Measurements from ENCODE around the gene ATG4A.

ATG4A gene

DNA sequence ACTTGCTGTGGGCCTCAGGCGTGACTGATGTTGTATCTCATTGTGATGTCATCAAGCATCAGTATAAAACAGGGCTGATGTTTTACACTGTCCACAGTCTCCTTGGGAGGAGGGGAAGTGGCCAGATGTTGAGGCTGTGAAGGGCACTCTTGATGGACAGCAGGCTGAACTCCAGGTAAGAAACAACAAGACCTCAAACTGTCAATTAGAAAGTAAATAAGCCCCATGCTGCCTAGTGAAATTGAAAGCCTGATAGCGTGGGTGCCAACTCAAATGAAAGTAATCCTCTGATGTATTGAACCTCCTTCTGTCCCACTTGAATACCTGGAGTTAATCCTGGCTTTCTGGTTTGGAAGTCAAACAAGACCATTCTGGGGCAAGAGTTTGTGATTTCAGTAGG is 27.0 kb upstream of the ATG4A start:
- no peak overlapping the region for H3K27ac ChIP-seq
- TF ChIP-seq CTCF (IDR thresholded peaks at IDR 0.05) (no peak), ZFX (IDR thresholded peaks at IDR 0.05; ENCODE audit: borderline replicate concordance) (no peak)

- no peak overlapping the region for H3K27ac ChIP-seq
- TF ChIP-seq CTCF (IDR thresholded peaks at IDR 0.05) (no peak), ZFX (IDR thresholded peaks at IDR 0.05; ENCODE audit: borderline replicate concordance) (no peak)
Observed at GRCh38 chrX:108068121-108068520, 23.5 kb upstream of the ATG4A start.

DNA sequence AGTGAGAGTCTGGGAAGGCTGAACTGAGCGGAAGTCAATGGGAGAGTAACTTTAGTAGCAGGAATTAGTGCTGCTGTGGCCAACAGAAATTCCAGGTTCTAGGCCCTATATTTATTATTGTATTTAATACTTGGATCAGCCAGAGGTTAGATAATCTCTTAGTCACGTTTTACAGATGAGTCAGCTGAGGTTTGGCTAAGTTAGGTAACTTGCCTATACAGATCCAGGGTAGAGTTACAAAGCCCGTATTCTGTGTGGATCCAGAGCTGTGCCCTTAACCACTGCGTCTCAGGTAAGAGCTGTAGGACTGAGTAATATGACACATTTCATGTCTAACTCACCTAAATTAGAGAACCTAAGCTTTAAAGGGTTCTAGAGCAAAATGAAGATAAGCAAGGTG is 20.7 kb upstream of the ATG4A start:
- TF ChIP-seq CTCF (IDR thresholded peaks at IDR 0.05), result no peak
- no peak for TF ChIP-seq ZFX (IDR thresholded peaks at IDR 0.05; ENCODE audit: borderline replicate concordance)
- no peak overlapping the region for H3K27ac ChIP-seq

- no peak overlapping the region for H3K27ac ChIP-seq
- no peak for TF ChIP-seq CTCF (IDR thresholded peaks at IDR 0.05)
- TF ChIP-seq ZFX (IDR thresholded peaks at IDR 0.05; ENCODE audit: borderline replicate concordance), result no peak
Observed at GRCh38 chrX:108071578-108071977, 20.0 kb upstream of the ATG4A start.

DNA sequence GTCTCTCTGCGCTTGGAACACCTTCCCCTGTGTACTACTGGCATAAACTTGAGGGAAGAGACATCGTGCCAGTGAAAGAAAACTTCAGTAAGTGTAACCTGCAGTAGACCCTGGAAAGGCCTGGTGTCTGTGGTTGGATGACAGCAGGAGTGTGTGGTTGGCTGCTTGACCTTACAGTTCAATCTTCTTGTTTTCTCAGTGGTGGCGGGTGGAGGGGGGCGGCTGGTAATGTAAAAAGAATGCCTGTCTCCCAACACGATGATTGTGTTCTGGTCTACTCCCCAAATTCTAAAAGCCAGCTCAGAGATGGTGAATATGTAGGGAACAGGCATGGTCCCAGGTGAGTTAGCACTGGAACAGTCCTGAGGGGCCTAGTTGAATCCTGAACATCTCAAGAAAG is 18.8 kb upstream of the ATG4A start:
- H3K27ac ChIP-seq, result no peak overlapping the region
- TF ChIP-seq ZFX (IDR thresholded peaks at IDR 0.05; ENCODE audit: borderline replicate concordance) (no peak), CTCF (IDR thresholded peaks at IDR 0.05) (no peak)

DNA sequence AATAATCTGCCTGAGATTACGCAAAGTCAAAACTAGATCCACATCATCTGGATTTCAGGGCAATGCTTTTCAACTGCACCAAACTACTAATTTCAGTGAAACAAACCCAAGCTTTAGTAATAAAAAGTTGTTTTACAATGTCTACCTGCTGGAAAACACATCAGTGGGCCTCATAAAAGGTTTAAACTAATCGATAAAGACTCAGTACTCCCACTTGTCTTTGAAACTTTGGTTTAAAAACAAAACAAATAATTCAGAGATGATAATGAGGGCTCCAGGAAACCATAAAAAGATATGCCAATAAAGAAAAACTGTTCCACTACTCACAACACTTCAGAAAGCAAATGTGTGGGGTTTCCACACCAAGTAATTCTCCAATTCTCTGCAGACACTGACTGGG is 10.5 kb upstream of the ATG4A start:
- H3K27ac ChIP-seq, result no peak overlapping the region
- TF ChIP-seq ZFX (IDR thresholded peaks at IDR 0.05; ENCODE audit: borderline replicate concordance) (no peak), CTCF (IDR thresholded peaks at IDR 0.05) (no peak)

DNA sequence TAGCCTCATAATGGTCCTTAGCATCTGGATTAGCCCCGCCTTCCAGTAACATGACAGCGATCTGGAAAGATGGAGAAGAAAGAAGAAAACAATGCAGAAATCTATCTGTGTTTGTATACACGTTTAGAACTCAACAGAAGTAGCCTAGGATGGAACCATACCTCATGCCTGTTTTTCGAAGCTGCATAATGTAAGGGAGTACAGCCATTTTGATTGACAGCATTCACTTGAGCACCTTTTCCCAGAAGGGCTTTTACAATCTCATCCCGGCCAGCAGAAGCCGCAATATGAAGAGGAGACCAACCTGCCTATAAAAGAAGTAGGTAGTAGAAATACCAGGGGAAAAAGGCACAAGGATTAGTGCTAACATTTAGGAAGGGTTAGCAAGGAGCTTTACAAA is 3.8 kb upstream of the ATG4A start:
- no peak overlapping the region for H3K27ac ChIP-seq
- TF ChIP-seq ZFX (IDR thresholded peaks at IDR 0.05; ENCODE audit: borderline replicate concordance) (no peak), CTCF (IDR thresholded peaks at IDR 0.05) (no peak)

Data from 22Rv1 (cell line).